ENCODE measurements around the gene LAMP1.
"Not testable (repeated sequence)": the region's sequence is repeated elsewhere in the genome, so short reads cannot be mapped to it uniquely, and the experiment has no call there.

Gene LAMP1

GRCh38 chr13:113297370-113298042 lies 467 bp downstream of the LAMP1 start:
- peak; percentile 55 for DNase-seq

- no peak for DNase-seq
Observed at GRCh38 chr13:113298043-113298945, 1.3 kb downstream of the LAMP1 start.

- no peak for DNase-seq
Observed at GRCh38 chr13:113299951-113300350, 2.9 kb downstream of the LAMP1 start.

GRCh38 chr13:113302986-113303385 lies 5.9 kb downstream of the LAMP1 start:
- no peak for DNase-seq

GRCh38 chr13:113304121-113304520 lies 7.1 kb downstream of the LAMP1 start:
- no peak for DNase-seq

- DNase-seq, result no peak
Observed at GRCh38 chr13:113305208-113305607, 8.2 kb downstream of the LAMP1 start.

GRCh38 chr13:113307491-113307890 lies 10.5 kb downstream of the LAMP1 start:
- no peak for DNase-seq

GRCh38 chr13:113309473-113309872 lies 12.4 kb downstream of the LAMP1 start:
- no peak for DNase-seq

GRCh38 chr13:113314112-113314511 lies 17.1 kb downstream of the LAMP1 start:
- not testable (repeated sequence) for DNase-seq

GRCh38 chr13:113314895-113315470 lies 17.9 kb downstream of the LAMP1 start:
- not testable (repeated sequence) for DNase-seq

- DNase-seq, result no peak
Observed at GRCh38 chr13:113315992-113316391, 19.0 kb downstream of the LAMP1 start.

GRCh38 chr13:113317031-113317430 lies 20.0 kb downstream of the LAMP1 start:
- no peak for DNase-seq

- DNase-seq, result no peak
Observed at GRCh38 chr13:113318956-113319355, 21.9 kb downstream of the LAMP1 start.

GRCh38 chr13:113319371-113319770 lies 22.3 kb downstream of the LAMP1 start:
- no peak for DNase-seq

GRCh38 chr13:113320226-113320875 lies 23.3 kb downstream of the LAMP1 start:
- DNase-seq, result no peak

GRCh38 chr13:113321546-113321945 lies 24.5 kb downstream of the LAMP1 start:
- no peak for DNase-seq

- no peak for DNase-seq
Observed at GRCh38 chr13:113322043-113322461, 25.0 kb downstream of the LAMP1 start.

- no peak for DNase-seq
Observed at GRCh38 chr13:113322890-113323651, 26.0 kb downstream of the LAMP1 start.

- DNase-seq, result no peak
Observed at GRCh38 chr13:113323869-113324268, 26.8 kb downstream of the LAMP1 start.

- no peak for DNase-seq
Observed at GRCh38 chr13:113324398-113324797, 27.4 kb downstream of the LAMP1 start.

- DNase-seq, result no peak
Observed at GRCh38 chr13:113325779-113326178, 28.7 kb downstream of the LAMP1 start.

GRCh38 chr13:113327391-113327765 lies 30.3 kb downstream of the LAMP1 start:
- DNase-seq, result no peak
